H1 (cell line): ENCODE measurements around the gene KIF22.

Experiments used
- ASH2L ChIP-seq: fragments of 200-600, 300-600 bp; sonication (generic); IDR thresholded peaks from one replicate; pipeline ENCODE4 v1.7.1; 2017; ENCODE audit warnings: low read length
- CHD2 ChIP-seq: IDR thresholded peaks from 2 replicates; pipeline ENCODE4 v1.6.1; 2012; ENCODE audit warnings: low read length, improper control_type of control experiment
- MAFK ChIP-seq: IDR thresholded peaks from 2 replicates; pipeline ENCODE4 v1.6.1; 2012; ENCODE audit warnings: low read depth, mild to moderate bottlenecking, improper control_type of control experiment, low read length
- NANOG ChIP-seq: IDR thresholded peaks from 2 replicates; pipeline ENCODE4 v1.6.1; 2011; ENCODE audit warnings: low read length, low read depth, mild to moderate bottlenecking, inconsistent platforms; ENCODE audit not compliant: insufficient read depth, poor library complexity, severe bottlenecking
- POLR2A ChIP-seq, 2 experiments: IDR thresholded peaks; 1 replicate in 1 of 2; 2 replicates in 1 of 2; pipeline ENCODE4 v1.6.1; 2011; ENCODE audit warnings: low read depth in 2 of 2, low read length in 2 of 2, mild to moderate bottlenecking in 2 of 2; ENCODE audit errors: control extremely low read depth in 1 of 2
- POLR2AphosphoS5 ChIP-seq: IDR thresholded peaks from 2 replicates; pipeline ENCODE4 v1.6.1; 2011; ENCODE audit warnings: low read depth, low read length
- SIN3A ChIP-seq, 2 experiments: IDR thresholded peaks in 1 of 2; conservative IDR thresholded peaks in 1 of 2; 2 replicates each; pipeline ENCODE4 v1.6.1; 2011 to 2012; ENCODE audit warnings: low read length in 2 of 2, improper control_type of control experiment in 1 of 2, low read depth in 1 of 2, mild to moderate bottlenecking in 1 of 2
- SIX5 ChIP-seq: IDR thresholded peaks from 2 replicates; pipeline ENCODE4 v1.6.1; 2011; ENCODE audit warnings: mild to moderate bottlenecking, low read depth, low read length
- SP2 ChIP-seq: IDR thresholded peaks from 2 replicates; pipeline ENCODE4 v1.6.1; 2012; ENCODE audit warnings: mild to moderate bottlenecking, low read length, inconsistent platforms
- YY1 ChIP-seq: IDR thresholded peaks from 2 replicates; pipeline ENCODE4 v1.6.1; 2011; ENCODE audit warnings: low read depth, mild to moderate bottlenecking, low read length
- ZNF274 ChIP-seq: IDR thresholded peaks from 2 replicates; pipeline ENCODE4 v1.7.0; 2012; ENCODE audit warnings: low read length, borderline replicate concordance; ENCODE audit errors: extremely low read depth
- TF ChIP-seq, protein P1 (sequence below), 3 experiments: IDR thresholded peaks; 1 replicate in 2 of 3; 2 replicates in 1 of 3; pipeline versions ENCODE4 v1.5.1 to v1.6.1; 2011; ENCODE audit warnings: low read length in 3 of 3, mild to moderate bottlenecking in 3 of 3, inconsistent platforms in 2 of 3, low read depth in 1 of 3, moderate library complexity in 1 of 3; ENCODE audit not compliant: insufficient read depth in 1 of 3; ENCODE audit errors: control extremely low read depth in 1 of 3
- TF ChIP-seq, protein P2 (sequence below): IDR thresholded peaks from 2 replicates; pipeline ENCODE4 v1.6.1; 2012; ENCODE audit warnings: inconsistent platforms

DNA sequence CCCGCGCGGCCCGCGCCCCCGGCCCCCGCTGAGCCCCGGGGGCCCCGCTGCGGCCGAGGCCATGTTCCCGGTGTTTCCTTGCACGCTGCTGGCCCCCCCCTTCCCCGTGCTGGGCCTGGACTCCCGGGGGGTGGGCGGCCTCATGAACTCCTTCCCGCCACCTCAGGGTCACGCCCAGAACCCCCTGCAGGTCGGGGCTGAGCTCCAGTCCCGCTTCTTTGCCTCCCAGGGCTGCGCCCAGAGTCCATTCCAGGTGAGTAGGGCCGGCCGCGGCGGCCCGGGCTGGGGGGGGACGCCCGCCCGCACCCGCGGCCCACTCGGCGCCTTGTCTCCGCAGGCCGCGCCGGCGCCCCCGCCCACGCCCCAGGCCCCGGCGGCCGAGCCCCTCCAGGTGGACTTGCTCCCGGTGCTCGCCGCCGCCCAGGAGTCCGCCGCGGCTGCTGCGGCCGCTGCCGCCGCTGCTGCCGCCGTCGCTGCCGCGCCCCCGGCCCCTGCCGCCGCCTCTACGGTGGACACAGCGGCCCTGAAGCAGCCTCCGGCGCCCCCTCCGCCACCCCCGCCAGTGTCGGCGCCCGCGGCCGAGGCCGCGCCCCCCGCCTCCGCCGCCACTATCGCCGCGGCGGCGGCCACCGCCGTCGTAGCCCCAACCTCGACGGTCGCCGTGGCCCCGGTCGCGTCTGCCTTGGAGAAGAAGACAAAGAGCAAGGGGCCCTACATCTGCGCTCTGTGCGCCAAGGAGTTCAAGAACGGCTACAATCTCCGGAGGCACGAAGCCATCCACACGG lies 16.3 kb downstream of the KIF22 start:
- TF ChIP-seq, protein P1, sequence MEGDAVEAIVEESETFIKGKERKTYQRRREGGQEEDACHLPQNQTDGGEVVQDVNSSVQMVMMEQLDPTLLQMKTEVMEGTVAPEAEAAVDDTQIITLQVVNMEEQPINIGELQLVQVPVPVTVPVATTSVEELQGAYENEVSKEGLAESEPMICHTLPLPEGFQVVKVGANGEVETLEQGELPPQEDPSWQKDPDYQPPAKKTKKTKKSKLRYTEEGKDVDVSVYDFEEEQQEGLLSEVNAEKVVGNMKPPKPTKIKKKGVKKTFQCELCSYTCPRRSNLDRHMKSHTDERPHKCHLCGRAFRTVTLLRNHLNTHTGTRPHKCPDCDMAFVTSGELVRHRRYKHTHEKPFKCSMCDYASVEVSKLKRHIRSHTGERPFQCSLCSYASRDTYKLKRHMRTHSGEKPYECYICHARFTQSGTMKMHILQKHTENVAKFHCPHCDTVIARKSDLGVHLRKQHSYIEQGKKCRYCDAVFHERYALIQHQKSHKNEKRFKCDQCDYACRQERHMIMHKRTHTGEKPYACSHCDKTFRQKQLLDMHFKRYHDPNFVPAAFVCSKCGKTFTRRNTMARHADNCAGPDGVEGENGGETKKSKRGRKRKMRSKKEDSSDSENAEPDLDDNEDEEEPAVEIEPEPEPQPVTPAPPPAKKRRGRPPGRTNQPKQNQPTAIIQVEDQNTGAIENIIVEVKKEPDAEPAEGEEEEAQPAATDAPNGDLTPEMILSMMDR (IDR thresholded peaks at IDR 0.05; ENCODE audit: control extremely low read depth in 1 of 3, insufficient read depth in 1 of 3, low read depth in 1 of 3, low read length in 3 of 3) = no peak
- TF ChIP-seq ASH2L = no peak
- TF ChIP-seq MAFK = no peak
- no peak for TF ChIP-seq SP2
- TF ChIP-seq POLR2AphosphoS5 = 0 out of 2 replicates have a peak, but pooled peaks have one; percentile 39
- no peak; a peak in 1 of 3 replicates for TF ChIP-seq POLR2A (IDR thresholded peaks at IDR 0.05; ENCODE audit: control extremely low read depth in 1 of 2, low read depth in 2 of 2, low read length in 2 of 2)
- TF ChIP-seq CHD2 = no peak
- no peak for TF ChIP-seq YY1
- TF ChIP-seq SIN3A (conservative IDR thresholded peaks at IDR 0.05 in 1 of 2, IDR thresholded peaks at IDR 0.05 in 1 of 2; ENCODE audit: low read depth in 1 of 2, low read length in 2 of 2) = 0 out of 4 replicates have a peak, but pooled peaks of 1 of the 2 experiments have one; percentile 22
- TF ChIP-seq, protein P2, sequence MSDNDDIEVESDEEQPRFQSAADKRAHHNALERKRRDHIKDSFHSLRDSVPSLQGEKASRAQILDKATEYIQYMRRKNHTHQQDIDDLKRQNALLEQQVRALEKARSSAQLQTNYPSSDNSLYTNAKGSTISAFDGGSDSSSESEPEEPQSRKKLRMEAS = peak; percentile 72
- no peak for TF ChIP-seq SIX5
- no peak for TF ChIP-seq ZNF274
- no peak for TF ChIP-seq NANOG
